OCI-M2 (cell line): ENCODE data around the gene DSTN.

Experiments
- DNase-seq: peaks from one replicate; lab custom pipeline; 2025; ENCODE audit not compliant: unreplicated experiment; lab: John Stamatoyannopoulos, UW

DSTN gene

DNA sequence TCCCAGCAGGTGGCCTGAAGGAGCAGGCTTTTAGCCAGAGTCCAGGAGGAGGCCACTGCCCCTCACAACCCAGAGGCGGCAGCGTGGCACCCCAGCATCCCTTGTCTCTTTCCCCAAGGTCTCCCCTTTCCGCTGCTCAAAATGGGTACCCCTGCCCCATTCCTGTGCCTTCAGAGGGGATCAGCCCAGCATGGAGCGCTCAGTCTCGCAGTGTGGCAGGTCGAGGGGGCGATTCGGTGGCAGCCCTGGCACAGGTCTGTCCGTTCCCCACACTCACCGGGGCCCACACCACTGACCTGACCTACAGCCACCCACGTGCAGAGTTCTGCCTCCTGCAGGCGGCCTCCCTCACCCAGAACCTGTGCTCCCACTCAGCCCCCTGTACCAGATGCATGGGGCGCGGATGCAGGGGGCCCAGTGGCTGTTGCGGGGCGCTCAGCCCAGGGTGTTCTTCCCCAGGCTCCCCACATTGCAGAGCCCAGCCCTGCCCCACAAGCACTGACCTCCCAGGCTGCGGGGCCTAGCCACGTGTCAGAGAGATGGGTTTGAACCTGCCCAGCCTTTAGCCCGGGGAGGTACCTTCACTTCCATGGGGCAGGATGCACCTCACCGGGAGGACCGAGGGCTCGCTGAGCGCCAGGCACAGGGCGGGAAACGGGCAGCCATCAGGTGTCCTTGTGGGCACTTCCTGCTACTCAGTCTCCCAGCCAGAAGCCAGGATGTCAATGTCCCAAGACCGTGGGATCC lies 41.8 kb downstream of the DSTN start:
- DNase-seq: no peak

DNA sequence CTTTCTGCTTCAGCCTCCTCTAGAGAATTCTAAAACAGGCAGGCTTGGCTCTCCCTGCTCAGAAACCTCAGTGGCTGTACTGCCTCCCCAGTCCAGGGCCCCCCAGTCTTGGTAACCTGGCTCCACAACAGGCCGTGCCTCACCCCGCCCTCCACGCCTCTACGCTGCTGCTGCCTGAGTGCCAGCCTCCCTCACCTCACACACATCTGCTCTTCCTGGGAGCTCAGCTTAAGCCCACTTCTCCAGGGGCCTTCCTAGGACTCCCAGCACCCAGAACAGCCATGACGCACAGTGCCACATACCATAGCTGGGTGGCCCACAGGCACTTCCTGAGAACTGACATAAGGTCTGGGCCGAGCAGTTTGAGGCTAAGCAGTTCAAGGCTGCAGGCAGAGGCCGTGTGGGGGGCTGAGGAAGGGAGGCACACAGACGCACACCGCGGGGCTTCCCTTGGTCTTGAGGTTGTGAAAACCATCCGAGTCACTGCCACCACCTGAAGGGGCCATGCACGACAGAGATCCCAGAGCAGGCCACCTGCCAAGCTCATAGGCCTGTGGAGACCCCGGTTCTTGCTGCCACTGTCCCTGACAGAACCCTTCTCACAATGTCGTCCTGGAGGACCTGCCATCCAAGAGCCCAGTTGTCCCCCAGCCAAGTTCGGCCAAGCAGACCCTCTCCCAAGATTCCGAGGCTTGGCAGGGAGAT lies 42.6 kb downstream of the DSTN start:
- DNase-seq: no peak

- DNase-seq: no peak
Measured at GRCh38 chr20:17612992-17613327, 43.1 kb downstream of the DSTN start.

GRCh38 chr20:17613328-17614175 lies 43.7 kb downstream of the DSTN start:
- DNase-seq: no peak

DNA sequence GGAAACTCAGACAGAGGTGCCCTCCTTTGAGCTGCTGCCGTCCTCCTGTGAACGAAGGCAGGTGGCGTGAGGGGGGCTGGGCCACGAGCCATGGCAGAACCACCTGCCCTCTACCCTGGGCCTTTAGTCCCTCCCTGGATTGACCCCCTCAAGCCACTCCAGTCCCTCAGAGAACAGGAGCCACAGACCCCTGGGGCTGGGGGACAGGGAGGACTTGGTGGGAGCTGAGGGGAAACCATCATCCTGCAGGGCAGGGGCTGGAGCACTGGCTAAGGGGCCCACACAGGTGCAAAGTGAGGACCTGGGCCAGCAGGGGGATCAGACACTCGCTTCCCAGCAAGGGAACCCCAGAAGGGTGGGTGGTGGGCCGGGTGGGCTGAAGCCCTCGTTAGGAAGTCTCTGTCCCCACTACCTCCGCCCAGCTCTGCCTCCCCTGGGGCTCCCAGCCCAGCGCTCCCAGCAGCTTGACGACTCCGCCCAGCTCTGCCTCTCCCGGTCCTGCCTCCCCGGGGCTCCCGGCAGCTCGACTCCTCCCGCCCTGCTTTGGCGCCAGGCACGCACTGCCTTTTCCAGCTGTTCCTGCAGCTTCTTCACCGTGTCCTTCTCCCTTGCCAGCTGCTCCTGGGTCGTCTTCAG lies 44.4 kb downstream of the DSTN start:
- DNase-seq: no peak

- no peak for DNase-seq
Measured at GRCh38 chr20:17614812-17615644, 45.2 kb downstream of the DSTN start.

DNA sequence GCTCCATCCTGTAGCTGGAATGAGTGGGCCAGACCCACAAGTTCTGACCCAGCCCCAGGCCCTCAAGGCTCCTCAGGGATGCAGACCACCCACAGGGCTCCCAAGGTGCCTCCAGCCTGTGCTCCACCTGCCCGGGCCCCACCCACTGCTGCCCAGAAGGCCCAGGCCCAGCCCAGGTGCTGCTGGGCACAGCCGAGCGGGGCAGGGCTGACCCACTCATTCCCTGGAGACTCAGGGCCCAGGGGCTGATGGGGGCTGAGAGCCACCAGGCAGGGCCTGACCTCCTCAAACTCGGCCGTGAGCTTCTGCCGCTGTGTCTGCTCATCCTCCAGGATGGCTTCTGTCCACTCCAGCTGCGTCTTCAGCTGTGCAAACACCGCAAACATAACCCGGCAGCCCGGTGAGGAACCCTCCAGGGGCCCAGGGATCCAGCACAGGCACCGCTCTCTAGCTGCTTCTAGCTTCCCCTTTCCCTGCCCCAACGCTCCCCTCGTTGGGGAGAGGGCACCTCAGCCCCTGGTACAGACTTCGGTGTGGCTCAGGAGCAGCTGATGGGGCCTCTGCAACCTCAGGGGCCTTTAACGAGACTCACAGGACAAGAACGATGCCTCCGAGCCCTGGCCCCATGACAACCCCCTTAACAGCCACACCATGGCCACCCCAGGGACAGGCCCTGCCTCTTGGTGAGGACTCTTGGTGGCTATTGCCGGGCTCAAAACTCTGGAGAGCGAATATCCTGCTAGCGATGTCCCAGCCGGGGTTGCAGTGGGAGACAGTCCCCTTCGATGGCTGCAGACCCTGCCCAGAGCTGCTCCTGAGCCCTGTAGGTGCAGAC lies 46.0 kb downstream of the DSTN start:
- no peak for DNase-seq

DNA sequence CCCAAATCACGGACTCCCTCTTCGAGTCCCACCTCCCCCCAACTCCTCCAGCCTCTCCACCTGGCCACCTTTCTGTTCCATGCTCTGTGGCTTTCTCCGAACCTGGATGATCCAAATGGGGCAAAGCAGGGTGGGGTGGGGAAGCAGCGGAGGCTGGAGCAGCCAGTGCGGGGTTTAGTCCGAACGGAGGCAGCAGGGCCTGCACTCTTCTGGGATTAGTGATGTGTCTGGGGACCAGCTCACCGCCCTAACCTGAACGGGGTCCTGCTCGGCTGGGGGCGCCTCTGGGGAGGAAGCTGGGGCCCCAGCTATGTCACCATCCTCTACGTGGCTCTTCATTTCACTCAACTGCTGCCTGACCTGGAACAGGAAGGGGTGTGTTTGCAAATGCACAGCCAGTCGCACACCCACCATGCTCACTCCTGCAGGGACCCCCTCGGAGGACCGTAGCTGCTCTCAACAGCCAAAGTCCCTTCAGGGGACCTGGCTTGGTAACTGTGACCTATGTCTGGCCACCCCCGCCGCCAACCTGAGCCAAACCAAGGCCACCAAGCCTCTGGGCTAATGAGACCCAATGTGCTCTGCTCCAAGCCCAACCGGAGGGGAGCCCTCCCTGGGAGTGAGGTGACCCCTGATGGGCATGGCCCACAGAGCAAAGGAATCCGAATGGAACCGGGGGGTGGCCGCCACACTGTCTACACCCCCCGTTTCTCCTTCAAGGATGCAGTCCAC lies 46.8 kb downstream of the DSTN start:
- no peak for DNase-seq

DNA sequence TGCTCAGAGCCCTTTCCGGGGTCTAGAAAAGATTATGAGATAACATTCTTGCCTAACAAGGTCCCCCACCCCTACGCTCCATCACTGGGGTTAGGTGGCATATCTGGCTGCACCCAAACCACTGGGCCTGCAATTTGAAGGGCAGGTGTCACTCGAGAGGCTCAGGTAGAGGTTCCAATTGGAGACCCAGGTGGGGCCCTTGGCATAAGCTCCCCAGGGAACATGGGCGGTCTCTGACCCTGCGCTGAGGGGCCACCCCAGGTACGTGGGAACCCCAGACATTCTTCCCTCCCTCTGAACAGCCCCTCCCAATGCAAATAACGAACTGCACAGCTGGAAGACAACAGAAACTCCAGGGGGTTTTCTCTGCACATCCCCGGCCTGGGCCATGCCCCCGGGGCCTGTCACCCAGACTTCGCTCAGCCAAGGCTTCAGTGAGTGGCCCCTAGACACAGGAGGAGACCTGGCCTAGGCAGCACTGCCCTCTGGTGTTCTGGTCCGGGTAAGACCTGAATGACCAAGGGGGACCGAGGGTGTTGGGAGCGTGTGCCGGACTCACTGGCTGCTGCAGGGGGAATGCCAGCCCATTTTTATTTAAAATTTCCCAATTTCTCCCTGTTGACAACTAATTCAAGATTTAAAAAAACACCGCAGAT lies 47.5 kb downstream of the DSTN start:
- DNase-seq: no peak

DNA sequence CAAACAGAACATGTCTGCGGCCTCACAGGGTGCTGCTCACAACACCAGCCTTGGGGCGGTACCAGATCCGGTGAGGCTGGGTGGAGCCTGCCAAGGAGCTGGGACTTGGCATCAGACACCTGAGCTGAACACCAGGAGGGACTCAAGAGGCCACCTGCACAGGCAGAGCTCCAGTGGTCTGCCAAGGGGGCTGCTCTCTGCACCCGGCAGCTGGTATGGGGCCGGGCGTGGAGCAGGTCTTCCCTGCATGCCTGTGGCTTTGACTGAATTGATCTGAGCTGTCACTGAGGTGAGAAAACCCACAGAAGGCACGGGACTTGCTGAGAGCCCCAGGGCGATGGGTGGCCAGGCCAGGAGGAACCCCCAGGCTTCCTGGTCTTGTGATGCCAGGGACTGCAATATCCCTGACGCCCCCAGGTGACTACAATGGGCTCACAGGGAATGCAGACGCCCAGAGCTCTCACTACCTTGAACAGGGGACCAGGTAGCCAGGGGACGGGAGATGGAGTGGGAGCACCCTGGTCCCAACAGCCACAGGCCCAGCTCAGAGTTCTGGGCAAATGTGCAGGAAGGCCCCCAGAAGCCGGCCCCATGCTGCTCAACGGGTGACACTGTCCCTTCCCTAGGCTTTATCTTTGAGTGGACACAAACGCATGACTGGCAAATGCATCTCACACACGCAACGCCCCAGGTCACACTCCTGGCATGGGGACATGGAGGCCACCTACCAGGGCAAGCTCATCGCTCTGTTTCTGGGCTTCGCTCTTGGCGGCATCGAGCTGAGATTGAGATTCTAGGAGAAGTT lies 48.2 kb downstream of the DSTN start:
- DNase-seq: no peak

DNA sequence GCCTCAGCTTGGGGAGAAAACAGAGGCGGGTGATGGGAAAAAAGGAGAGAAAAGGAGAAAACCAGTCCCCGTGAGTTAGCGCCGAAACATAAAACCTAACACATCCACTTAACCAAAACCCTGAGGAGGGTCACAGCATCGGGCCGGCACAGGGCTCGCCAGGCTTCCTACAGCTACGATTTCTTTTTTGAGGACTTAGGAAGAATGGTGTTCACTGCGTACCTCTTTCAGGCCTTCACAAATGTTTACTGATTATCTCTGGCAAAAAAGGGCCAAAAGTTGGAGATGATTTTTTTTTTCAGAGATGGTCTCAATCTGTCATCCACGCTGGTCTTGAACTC lies 48.8 kb downstream of the DSTN start:
- DNase-seq: no peak

DNA sequence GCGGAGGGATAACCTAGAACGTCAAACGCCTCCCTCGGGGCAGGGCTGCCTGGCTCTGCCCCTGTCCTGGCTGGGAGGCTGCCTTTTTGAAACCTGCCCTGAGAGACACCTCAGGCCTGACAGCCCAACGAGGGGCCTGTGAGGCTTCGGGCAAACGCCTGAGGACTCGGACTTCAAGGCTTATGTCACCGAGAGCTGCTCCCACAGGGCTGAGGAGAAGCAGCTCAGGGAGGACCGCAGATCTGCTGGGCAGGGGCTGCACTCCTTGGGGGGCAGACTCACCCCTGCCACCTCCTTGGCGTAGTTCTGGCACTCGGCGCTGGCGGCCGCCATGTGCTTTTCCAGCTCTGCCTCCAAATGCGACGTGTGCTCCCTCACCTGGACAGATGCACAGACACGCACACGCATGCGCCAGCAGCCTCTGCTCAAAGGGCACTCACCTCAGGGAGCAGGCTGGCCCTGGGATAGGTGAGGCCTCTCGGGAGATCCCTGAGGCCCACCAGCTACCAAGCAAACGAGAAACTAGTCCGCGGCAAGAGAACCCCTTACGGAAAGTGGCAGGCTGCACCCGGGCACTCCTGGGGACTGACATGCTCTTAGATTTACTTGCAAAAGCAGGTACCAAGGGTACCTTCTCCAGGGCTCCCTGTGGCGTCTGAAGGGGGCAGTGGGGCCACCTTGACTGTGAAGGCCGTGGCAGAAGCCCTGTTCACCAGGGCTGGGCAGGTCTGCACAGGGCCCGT lies 49.6 kb downstream of the DSTN start:
- no peak for DNase-seq

DNA sequence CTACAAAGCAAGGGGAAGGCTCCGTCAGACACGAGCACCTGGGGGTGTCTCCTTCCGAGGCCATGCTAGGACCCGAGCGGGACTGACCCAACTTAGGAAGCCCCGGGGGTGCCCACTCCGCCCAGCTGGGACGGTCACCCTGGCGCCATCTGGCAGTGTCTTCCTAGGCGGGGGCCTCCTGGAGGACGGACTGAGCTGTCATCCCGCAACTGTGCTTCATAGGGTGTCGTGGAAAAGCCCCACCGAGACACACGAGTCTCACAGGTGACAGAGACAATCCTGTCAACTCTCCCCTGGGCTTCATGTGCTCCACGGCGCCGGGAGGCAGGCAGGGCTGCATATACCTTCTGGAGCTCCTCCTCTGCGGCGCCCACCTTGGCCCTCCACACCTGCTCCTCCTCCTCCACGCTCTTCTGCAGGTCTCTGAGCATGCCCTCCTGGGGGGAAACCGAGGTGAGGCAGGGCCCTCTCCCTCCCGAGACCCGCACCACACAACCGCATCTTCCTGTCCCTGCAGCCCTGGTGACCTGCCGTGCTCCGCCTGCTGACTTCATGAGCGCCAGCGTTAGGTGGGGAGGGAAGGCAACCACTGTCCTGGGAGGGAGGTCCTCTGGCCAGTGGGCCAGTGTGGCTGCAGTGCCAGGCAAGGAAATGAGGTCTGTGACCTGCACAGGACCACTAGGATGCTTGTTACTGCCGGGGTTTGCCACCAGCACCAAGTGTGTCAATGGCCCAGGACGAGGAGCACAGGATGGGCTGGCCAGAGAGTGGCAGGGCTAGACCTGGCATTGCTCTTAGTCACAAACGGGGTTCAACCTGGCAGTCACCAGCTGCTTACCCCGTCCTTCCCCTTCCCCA lies 50.7 kb downstream of the DSTN start:
- DNase-seq: no peak

DNA sequence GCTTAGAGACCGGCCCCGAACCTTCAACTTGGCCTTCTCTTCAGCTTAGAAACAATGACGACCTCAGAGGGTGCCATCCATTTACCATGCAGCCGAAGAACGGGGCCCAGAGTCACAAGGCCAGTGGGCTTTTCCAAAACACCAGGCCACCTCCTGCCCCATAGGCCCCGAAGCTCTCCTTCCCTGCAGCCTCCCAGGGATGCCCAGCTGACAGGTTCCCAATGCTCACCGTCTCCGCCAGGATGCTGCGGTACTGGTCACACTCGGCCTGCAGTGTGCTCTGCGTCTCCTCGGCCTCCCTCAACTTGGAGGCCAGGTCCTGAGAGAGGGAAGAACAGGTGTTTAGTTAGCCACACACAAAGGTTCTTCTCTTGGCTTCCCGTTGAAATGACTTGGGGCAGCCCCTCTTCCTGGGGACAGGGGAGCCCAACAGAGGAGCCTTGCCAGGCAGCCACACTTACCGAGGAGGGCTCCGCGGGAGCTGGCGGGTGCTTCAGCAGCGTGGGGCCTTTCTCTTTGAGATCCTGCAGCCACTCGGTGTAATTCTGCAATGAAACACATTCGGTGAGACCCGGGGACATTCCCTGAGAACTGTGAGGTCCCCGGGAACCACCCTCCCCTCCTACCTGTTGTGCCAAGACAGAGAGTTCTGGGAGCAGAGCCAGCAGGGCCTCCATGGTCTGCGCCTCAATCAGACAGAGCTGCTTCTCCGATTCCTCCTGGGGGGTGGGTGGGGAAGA lies 51.5 kb downstream of the DSTN start:
- no peak for DNase-seq

DNA sequence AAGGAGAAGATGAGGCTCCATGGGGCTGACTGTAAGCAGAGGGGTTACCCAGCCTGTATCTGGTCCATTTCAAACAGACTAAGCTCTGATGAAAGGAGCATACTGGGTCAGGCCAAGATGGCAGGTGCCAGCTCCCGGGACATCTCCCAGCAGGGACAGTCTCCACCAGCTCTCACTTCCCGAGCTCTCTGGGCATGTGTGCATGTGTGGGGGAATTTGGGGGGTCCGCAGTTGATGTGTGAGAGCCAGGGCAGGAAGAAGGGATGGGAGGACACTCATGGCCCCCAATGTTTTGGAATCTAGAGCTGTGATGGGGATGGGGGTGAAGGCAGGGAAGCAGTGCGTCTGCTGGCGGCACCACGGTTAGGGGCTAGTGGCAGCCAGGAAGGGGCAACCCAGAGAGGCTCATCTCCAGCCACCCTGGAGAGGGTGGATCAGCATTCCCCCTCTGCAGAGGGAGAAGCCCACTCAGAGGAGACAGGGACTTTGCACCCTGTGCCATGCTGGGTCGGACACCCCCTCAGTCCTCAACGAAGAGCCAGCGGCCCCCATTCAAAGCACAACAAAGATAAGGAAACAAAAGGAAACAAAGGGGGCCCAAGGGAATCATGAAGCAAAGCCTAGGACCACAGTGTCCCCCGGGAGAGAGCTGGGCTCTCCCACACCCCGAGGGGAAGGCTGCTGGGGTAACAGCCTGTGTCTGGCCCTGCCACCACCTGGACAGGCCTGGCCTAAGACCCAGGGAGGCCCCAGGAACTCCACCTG lies 52.4 kb downstream of the DSTN start:
- DNase-seq: no peak
